SK-N-SH (cell line): ENCODE measurements around the gene TXNDC16.

Experiments
- CTCF ChIP-seq: fragments of 200-600 bp; sonication (generic); IDR thresholded peaks from 2 replicates; pipeline ENCODE4 v1.6.1; 2017; ENCODE audit warnings: antibody characterized with exemption, mild to moderate bottlenecking, moderate library complexity
- JUND ChIP-seq: IDR thresholded peaks from 2 replicates; pipeline ENCODE4 v1.4.0; 2012
- POLR2AphosphoS5 ChIP-seq: IDR thresholded peaks from 2 replicates; pipeline ENCODE4 v1.6.1; 2012; ENCODE audit warnings: low read depth, low read length
- TAF1 ChIP-seq: IDR thresholded peaks from 2 replicates; pipeline ENCODE4 v1.6.1; 2012; ENCODE audit warnings: low read depth, mild to moderate bottlenecking, low read length, moderate library complexity, borderline replicate concordance

DNA sequence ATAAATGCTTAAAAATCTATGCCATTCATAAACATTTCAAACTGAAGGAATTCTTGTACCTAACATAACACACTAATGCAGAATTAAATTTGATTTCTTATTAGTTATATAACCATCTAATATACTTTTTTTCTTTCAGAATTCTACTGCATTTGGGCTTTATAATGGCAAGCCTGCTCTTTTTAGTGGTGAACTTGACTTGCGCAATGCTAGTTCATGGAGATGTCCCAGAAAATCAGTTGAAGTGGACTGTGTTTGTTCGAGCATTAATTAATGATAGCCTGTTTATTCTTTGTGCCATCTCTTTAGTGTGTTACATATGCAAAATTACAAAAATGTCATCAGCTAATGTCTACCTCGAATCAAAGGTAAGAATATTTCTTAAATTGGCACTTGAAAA, 47.7 kb upstream of the TXNDC16 start:
- TF ChIP-seq TAF1 (no peak), CTCF (no peak), POLR2AphosphoS5 (no peak), JUND (no peak)
